ENCODE data around the gene VSIG4. TPM values are rescaled to one million over a fixed set of nuclear protein-coding genes. Genes with fewer than 3 reads are reported as not detected.

The VSIG4 gene
- total and polyA plus RNA-seq, 2 of the 13 experiments (the other 11 are each of a cell fraction or from before 2014, with no cell fraction given), result not detected

GRCh38 chrX:66051980-66052379, 12.1 kb upstream of the VSIG4 start:
- H3K4me3 ChIP-seq (replicated peaks in 1 of 3; ENCODE audit: insufficient read depth in 1 of 3, low read depth in 2 of 3, low read length in 3 of 3), result no peak overlapping the region
- no peaks in the 10 kb centered on the region for H3K4me1 ChIP-seq (ENCODE audit: insufficient read depth, low read length)
- no peaks in the 10 kb centered on the region for H3K79me2 ChIP-seq (ENCODE audit: insufficient read depth, low read length)
- no TSS peak for BruUV-seq (replicated peaks)
- H3K4me2 ChIP-seq (ENCODE audit: low read depth, low read length), result no peak overlapping the region
- TF ChIP-seq TERF1 (CRISPR knock-in tag; IDR thresholded peaks at IDR 0.05), result no peak
- H3K9ac ChIP-seq (ENCODE audit: insufficient read depth, low read depth, low read length), result no peak overlapping the region
- CTCF ChIA-PET (ENCODE audit: low intra/inter-chr PET ratio, low total read pairs), result no interaction called here
- 0% methylated on average over 2 of the region's 3 CpGs for WGBS (ENCODE audit: low lambda C conversion rate)
- ATAC-seq (no peak), DNase-seq (ENCODE audit: low spot score) (no peak), FAIRE-seq (no peak)
- H3K27me3 ChIP-seq (ENCODE audit: control insufficient read depth in 1 of 2, insufficient read depth in 2 of 2, low read length in 2 of 2), result no peaks in the 10 kb centered on the region
- POLR2A ChIA-PET, result no interaction called here
- H3K9me3 ChIP-seq (ENCODE audit: low read length), result no peaks in the 10 kb centered on the region
- no peaks in the 10 kb centered on the region for H3K36me3 ChIP-seq (replicated peaks in 1 of 2; ENCODE audit: control insufficient read depth in 1 of 2, insufficient read depth in 2 of 2, low read length in 2 of 2)
- no peak overlapping the region for H3K27ac ChIP-seq (ENCODE audit: extremely low read length, insufficient read depth, low read length)
- no peak overlapping the region for H2AFZ ChIP-seq (ENCODE audit: low read length)
- intact Hi-C loops (cut with micrococcal nuclease; ENCODE audit: unreplicated experiment) (no loop called here), in situ Hi-C loops (cut with HindIII; ENCODE audit: extremely low pct_ligation_motif_present, low pct_unique_long_range_greater_than_20kb) (no loop called here)
- no peaks in the 10 kb centered on the region for H4K20me1 ChIP-seq (ENCODE audit: insufficient read depth, low read length)

DNA sequence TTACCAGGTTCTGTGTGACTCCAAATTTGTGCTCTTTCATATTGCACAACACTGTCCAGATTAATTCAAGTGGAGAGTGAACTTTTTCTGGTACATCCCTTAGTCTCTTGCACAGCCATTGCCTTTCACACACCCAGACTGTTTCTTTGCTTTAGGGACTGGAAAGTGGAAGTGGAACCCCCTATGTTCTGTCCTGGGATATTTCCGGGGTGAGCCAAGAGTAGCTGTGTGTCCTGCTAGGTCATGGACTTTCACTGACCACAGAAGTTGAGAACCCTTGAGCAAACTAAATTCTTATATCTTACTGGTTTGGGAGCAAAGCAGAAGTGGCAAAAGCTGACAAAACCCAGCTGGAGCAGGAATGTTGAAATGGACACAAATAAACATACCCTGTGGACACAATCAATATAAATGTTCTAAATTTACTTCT, 10.3 kb upstream of the VSIG4 start:
- CTCF ChIA-PET (ENCODE audit: low intra/inter-chr PET ratio, low total read pairs), result no interaction called here
- no peak for ATAC-seq
- TF ChIP-seq NFKB2 (CRISPR knock-in tag; IDR thresholded peaks at IDR 0.05; ENCODE audit: borderline replicate concordance), result no peak
- TF ChIP-seq, protein P1, sequence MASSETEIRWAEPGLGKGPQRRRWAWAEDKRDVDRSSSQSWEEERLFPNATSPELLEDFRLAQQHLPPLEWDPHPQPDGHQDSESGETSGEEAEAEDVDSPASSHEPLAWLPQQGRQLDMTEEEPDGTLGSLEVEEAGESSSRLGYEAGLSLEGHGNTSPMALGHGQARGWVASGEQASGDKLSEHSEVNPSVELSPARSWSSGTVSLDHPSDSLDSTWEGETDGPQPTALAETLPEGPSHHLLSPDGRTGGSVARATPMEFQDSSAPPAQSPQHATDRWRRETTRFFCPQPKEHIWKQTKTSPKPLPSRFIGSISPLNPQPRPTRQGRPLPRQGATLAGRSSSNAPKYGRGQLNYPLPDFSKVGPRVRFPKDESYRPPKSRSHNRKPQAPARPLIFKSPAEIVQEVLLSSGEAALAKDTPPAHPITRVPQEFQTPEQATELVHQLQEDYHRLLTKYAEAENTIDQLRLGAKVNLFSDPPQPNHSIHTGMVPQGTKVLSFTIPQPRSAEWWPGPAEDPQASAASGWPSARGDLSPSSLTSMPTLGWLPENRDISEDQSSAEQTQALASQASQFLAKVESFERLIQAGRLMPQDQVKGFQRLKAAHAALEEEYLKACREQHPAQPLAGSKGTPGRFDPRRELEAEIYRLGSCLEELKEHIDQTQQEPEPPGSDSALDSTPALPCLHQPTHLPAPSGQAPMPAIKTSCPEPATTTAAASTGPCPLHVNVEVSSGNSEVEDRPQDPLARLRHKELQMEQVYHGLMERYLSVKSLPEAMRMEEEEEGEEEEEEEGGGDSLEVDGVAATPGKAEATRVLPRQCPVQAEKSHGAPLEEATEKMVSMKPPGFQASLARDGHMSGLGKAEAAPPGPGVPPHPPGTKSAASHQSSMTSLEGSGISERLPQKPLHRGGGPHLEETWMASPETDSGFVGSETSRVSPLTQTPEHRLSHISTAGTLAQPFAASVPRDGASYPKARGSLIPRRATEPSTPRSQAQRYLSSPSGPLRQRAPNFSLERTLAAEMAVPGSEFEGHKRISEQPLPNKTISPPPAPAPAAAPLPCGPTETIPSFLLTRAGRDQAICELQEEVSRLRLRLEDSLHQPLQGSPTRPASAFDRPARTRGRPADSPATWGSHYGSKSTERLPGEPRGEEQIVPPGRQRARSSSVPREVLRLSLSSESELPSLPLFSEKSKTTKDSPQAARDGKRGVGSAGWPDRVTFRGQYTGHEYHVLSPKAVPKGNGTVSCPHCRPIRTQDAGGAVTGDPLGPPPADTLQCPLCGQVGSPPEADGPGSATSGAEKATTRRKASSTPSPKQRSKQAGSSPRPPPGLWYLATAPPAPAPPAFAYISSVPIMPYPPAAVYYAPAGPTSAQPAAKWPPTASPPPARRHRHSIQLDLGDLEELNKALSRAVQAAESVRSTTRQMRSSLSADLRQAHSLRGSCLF (CRISPR knock-in tag; IDR thresholded peaks at IDR 0.05; ENCODE audit: borderline replicate concordance), result no peak
- TF ChIP-seq KLF6 (CRISPR knock-in tag; IDR thresholded peaks at IDR 0.05), result no peak
- TF ChIP-seq ZNF251 (CRISPR knock-in tag; IDR thresholded peaks at IDR 0.05), result no peak

More for the DNA sequence above, 10.3 kb upstream of the VSIG4 start:
- POLR2A ChIA-PET, result no interaction called here
- Histone ChIP-seq H3K36me3 (replicated peaks in 1 of 2; ENCODE audit: control insufficient read depth in 1 of 2, insufficient read depth in 2 of 2, low read length in 2 of 2) (no peaks in the 10 kb centered on the region), H3K4me1 (ENCODE audit: insufficient read depth, low read length) (no peaks in the 10 kb centered on the region), H4K20me1 (ENCODE audit: insufficient read depth, low read length) (no peaks in the 10 kb centered on the region), H2AFZ (ENCODE audit: low read length) (no peak overlapping the region), H3K9me3 (ENCODE audit: low read length) (no peaks in the 10 kb centered on the region), H3K27ac (ENCODE audit: extremely low read length, insufficient read depth, low read length) (no peak overlapping the region), H3K4me3 (replicated peaks in 1 of 3; ENCODE audit: insufficient read depth in 1 of 3, low read depth in 2 of 3, low read length in 3 of 3) (no peak overlapping the region), H3K9ac (ENCODE audit: insufficient read depth, low read depth, low read length) (no peak overlapping the region), H3K79me2 (ENCODE audit: insufficient read depth, low read length) (no peaks in the 10 kb centered on the region), H3K27me3 (ENCODE audit: control insufficient read depth in 1 of 2, insufficient read depth in 2 of 2, low read length in 2 of 2) (no peaks in the 10 kb centered on the region), H3K4me2 (ENCODE audit: low read depth, low read length) (no peak overlapping the region)
- BruUV-seq (replicated peaks), result no TSS peak
- no peak for FAIRE-seq
- DNase-seq (ENCODE audit: low spot score), result no peak
- intact Hi-C loops (cut with micrococcal nuclease; ENCODE audit: unreplicated experiment), result no loop called here
- in situ Hi-C loops (cut with HindIII; ENCODE audit: extremely low pct_ligation_motif_present, low pct_unique_long_range_greater_than_20kb), result no loop called here
- WGBS (ENCODE audit: low lambda C conversion rate), result no CpG with 5 or more reads among the region's 1 CpG

All from HepG2 (cell line).